ENCODE measurements around the gene LIM2. TPM values are rescaled to one million over a fixed set of nuclear protein-coding genes. Genes with fewer than 3 reads are reported as not detected.
A peak's percentile ranks its signal among the peaks of the same experiment; 100 is the strongest.

Gene LIM2
- total and polyA plus RNA-seq, 9 of the 15 experiments (the other 6 are each of a cell fraction or from before 2014, with no cell fraction given), result 0.07 to 0.45 (median 0.18) TPM; not detected in 4

- BruUV-seq (replicated peaks), result no TSS peak
- CTCF ChIA-PET (ENCODE audit: low intra/inter-chr PET ratio), result interaction anchor here (0.7 kb wide), 1 partner anchor 484 kb away, joined by 4 read pairs; no protein-coding TSS in a partner anchor
- peak; percentile 48 for TF ChIP-seq NFYB (IDR thresholded peaks at IDR 0.05; ENCODE audit: extremely low read depth, insufficient read length)
- no peak for TF ChIP-seq SAFB2 (IDR thresholded peaks at IDR 0.05; ENCODE audit: borderline replicate concordance, low read depth, low read length, severe bottlenecking)
- no peak for TF ChIP-seq ELF4 (CRISPR knock-in tag; IDR thresholded peaks at IDR 0.05)
- peak; percentile 33 for TF ChIP-seq FOS (IDR thresholded peaks at IDR 0.05; ENCODE audit: extremely low read depth, insufficient read length)
- TF ChIP-seq RAD51 (IDR thresholded peaks at IDR 0.05; ENCODE audit: borderline replicate concordance, low read depth), result peak; percentile 36; the same call in 1 of the 2 replicates
- peak; percentile 64 for TF ChIP-seq PKNOX1 (IDR thresholded peaks at IDR 0.05)
- 0 out of 2 replicates have a peak, but pooled peaks have one; percentile 31 for TF ChIP-seq USF1 (CRISPR knock-in tag; IDR thresholded peaks at IDR 0.05)
- TF ChIP-seq FOSL1 (tag; conservative IDR thresholded peaks at IDR 0.05), result no peak
- TF ChIP-seq HIVEP1 (CRISPR knock-in tag; IDR thresholded peaks at IDR 0.05), result no peak
- TF ChIP-seq DDX20 (tag; IDR thresholded peaks at IDR 0.05; ENCODE audit: low read depth), result no peak
- TF ChIP-seq CEBPG (CRISPR knock-in tag; IDR thresholded peaks at IDR 0.05), result peak; percentile 15; the same call in 1 of the 2 replicates
- no peak for TF ChIP-seq CEBPG (tag; conservative IDR thresholded peaks at IDR 0.05 in 1 of 2, IDR thresholded peaks at IDR 0.05 in 1 of 2)
- TF ChIP-seq ZZZ3 (IDR thresholded peaks at IDR 0.05), result no peak
- TF ChIP-seq SOX6 (IDR thresholded peaks at IDR 0.05), result no peak
- TF ChIP-seq KAT8 (IDR thresholded peaks at IDR 0.05; ENCODE audit: low read depth), result no peak
Observed at GRCh38 chr19:51333836-51334460, 53.8 kb downstream of the LIM2 start.

More at GRCh38 chr19:51333836-51334460, 53.8 kb downstream of the LIM2 start:
- no peak overlapping the region for H2AFZ ChIP-seq (ENCODE audit: low read depth, low read length)
- H3K4me3 ChIP-seq, result no peak overlapping the region
- FAIRE-seq, result peak; percentile 80
- peak; percentile 49 to 84 (median 80) for DNase-seq (ENCODE audit: extremely low read depth in 1 of 4, low spot score in 3 of 4)
- H3K36me3 ChIP-seq (ENCODE audit: control insufficient read depth, insufficient read depth, low read length), result no peaks in the 10 kb centered on the region
- POLR2A ChIA-PET, result interaction anchor here (0.7 to 1.1 kb wide), 2 partner anchors 10 to 25 kb away, joined by 3 to 4 read pairs; no protein-coding TSS in a partner anchor
- no peaks in the 10 kb centered on the region for H3K9me1 ChIP-seq (ENCODE audit: control insufficient read depth, insufficient read depth, low read length)
- in situ Hi-C loops (cut with MboI), result no loop called here
- intact Hi-C loops (cut with micrococcal nuclease), result no loop called here
- no peak overlapping the region for H3K4me2 ChIP-seq (ENCODE audit: insufficient read depth, low read length)
- H3K27me3 ChIP-seq (ENCODE audit: control insufficient read depth in 2 of 2, insufficient read depth in 2 of 2, low read length in 2 of 2), result no peaks in the 10 kb centered on the region
- no peak overlapping the region for H3K9ac ChIP-seq (ENCODE audit: insufficient read depth in 1 of 2, low read depth in 2 of 2, low read length in 2 of 2)
- ATAC-seq, result peak; percentile 71
- no peak overlapping the region for H3K27ac ChIP-seq (ENCODE audit: extremely low read depth, low read depth, low read length)
- no peaks in the 10 kb centered on the region for H4K20me1 ChIP-seq (replicated peaks; ENCODE audit: control insufficient read depth, insufficient read depth, low read length)
- no peaks in the 10 kb centered on the region for H3K79me2 ChIP-seq (ENCODE audit: control insufficient read depth, insufficient read depth, low read length)
- H3K4me1 ChIP-seq (replicated peaks in 1 of 2; ENCODE audit: control insufficient read depth in 2 of 2, insufficient read depth in 2 of 2, low read length in 2 of 2), result peaks cover 6 to 10% of the 10 kb centered on the region in 2 experiments; a peak in 3 of 5 replicates
- 63% methylated on average over 9 of the region's 13 CpGs for WGBS (ENCODE audit: insufficient coverage, low coverage, missing lambda C conversion rate)
- no peaks in the 10 kb centered on the region for H3K9me3 ChIP-seq (replicated peaks; ENCODE audit: control insufficient read depth, insufficient read depth, low read depth, low read length)
